GM12801 (cell line): ENCODE data around the gene XPO6.

Source experiments
- CTCF ChIP-seq: IDR thresholded peaks from one replicate; pipeline ENCODE4 v1.5.1; 2011; ENCODE audit warnings: control low read depth; ENCODE audit not compliant: insufficient read length; ENCODE audit errors: extremely low read depth

The XPO6 gene

GRCh38 chr16:28254158-28254557, 42.4 kb upstream of the XPO6 start:
- no peak for TF ChIP-seq CTCF

- TF ChIP-seq CTCF = no peak
Observed at GRCh38 chr16:28250999-28251398, 39.2 kb upstream of the XPO6 start.

GRCh38 chr16:28241924-28242323, 30.2 kb upstream of the XPO6 start:
- no peak for TF ChIP-seq CTCF

- TF ChIP-seq CTCF = no peak
Observed at GRCh38 chr16:28237754-28238357, 26.1 kb upstream of the XPO6 start.

- TF ChIP-seq CTCF = no peak
Observed at GRCh38 chr16:28231763-28232162, 20.0 kb upstream of the XPO6 start.

- TF ChIP-seq CTCF = no peak
Observed at GRCh38 chr16:28219282-28219681, 7.5 kb upstream of the XPO6 start.

- no peak for TF ChIP-seq CTCF
Observed at GRCh38 chr16:28218109-28218508, 6.3 kb upstream of the XPO6 start.
